HepG2 (cell line): ENCODE results near the gene PRMT5.

Source experiments
- CTCF ChIP-seq: sonication (generic); formaldehyde crosslinking; IDR thresholded peaks from 2 replicates; pipeline ENCODE4 v1.5.0; 2020; ENCODE audit warnings: mild to moderate bottlenecking, missing genetic modification reagents, moderate library complexity
- EP300 ChIP-seq, 3 experiments: sonication (generic) in 1 of 3; formaldehyde crosslinking in 1 of 3; IDR thresholded peaks; 2 replicates each; pipeline versions ENCODE4 v1.5.1 to v1.6.1; 2011 to 2020; ENCODE audit warnings: low read depth in 2 of 3, low read length in 2 of 3, borderline replicate concordance in 1 of 3, improper control_type of control experiment in 1 of 3, mild to moderate bottlenecking in 1 of 3, missing genetic modification reagents in 1 of 3, moderate library complexity in 1 of 3
- IRF1 ChIP-seq: sonication (generic); formaldehyde crosslinking; IDR thresholded peaks from 2 replicates; pipeline ENCODE4 v1.4.0; 2020; ENCODE audit warnings: low read depth, mild to moderate bottlenecking, missing genetic modification reagents
- MYNN ChIP-seq: sonication (generic); formaldehyde crosslinking; IDR thresholded peaks from 2 replicates; pipeline ENCODE4 v1.4.0; 2020; ENCODE audit warnings: mild to moderate bottlenecking, low read depth, missing genetic modification reagents
- ZKSCAN1 ChIP-seq: fragments of 150-350 bp; IDR thresholded peaks from 2 replicates; pipeline ENCODE4 v1.6.1; 2014; ENCODE audit warnings: low read length
- ZNF280B ChIP-seq: sonication (generic); formaldehyde crosslinking; IDR thresholded peaks from 2 replicates; pipeline ENCODE4 v1.5.0; 2020; ENCODE audit warnings: missing genetic modification reagents, mild to moderate bottlenecking, borderline replicate concordance
- ZNF3 ChIP-seq: IDR thresholded peaks from 2 replicates; pipeline ENCODE4 v1.7.0; 2017; ENCODE audit warnings: inconsistent platforms
- ZNF44 ChIP-seq: sonication (generic); formaldehyde crosslinking; IDR thresholded peaks from 2 replicates; pipeline ENCODE4 v1.5.1; 2020; ENCODE audit warnings: mild to moderate bottlenecking, missing genetic modification reagents

- no peak for TF ChIP-seq ZKSCAN1
- no peak for TF ChIP-seq ZNF44
- TF ChIP-seq IRF1 (CRISPR knock-in tag): no peak
- no peak for TF ChIP-seq ZNF280B (CRISPR knock-in tag)
- no peak for TF ChIP-seq EP300 (IDR thresholded peaks at IDR 0.05; ENCODE audit: low read depth in 2 of 2, low read length in 2 of 2)
- TF ChIP-seq EP300 (CRISPR knock-in tag; IDR thresholded peaks at IDR 0.05; ENCODE audit: borderline replicate concordance): peak; percentile 13; the same call in 1 of the 2 replicates
- no peak for TF ChIP-seq CTCF (CRISPR knock-in tag)
- TF ChIP-seq MYNN (CRISPR knock-in tag): no peak; the same call in 1 of the 2 replicates
- TF ChIP-seq ZNF3: no peak
These were observed 44.2 kb upstream of the PRMT5 start for GRCh38 chr14:22973217-22974032.
